Kidney capillary endothelial cell (primary cell): ENCODE measurements around the gene BICRAL.
"Not testable (repeated sequence)": the region's sequence is repeated elsewhere in the genome, so short reads cannot be mapped to it uniquely, and the experiment has no call there.

Experiments
- DNase-seq: peaks from one replicate; pipeline ENCODE4 v3.0.0-alpha.2; 2018; ENCODE audit warnings: low spot score

BICRAL gene

GRCh38 chr6:42795651-42796050 lies 13.8 kb downstream of the BICRAL start:
- DNase-seq, result no peak

- DNase-seq, result no peak
Observed at GRCh38 chr6:42796171-42796570, 14.3 kb downstream of the BICRAL start.

- DNase-seq, result not testable (repeated sequence)
Observed at GRCh38 chr6:42797696-42798095, 15.8 kb downstream of the BICRAL start.

DNA sequence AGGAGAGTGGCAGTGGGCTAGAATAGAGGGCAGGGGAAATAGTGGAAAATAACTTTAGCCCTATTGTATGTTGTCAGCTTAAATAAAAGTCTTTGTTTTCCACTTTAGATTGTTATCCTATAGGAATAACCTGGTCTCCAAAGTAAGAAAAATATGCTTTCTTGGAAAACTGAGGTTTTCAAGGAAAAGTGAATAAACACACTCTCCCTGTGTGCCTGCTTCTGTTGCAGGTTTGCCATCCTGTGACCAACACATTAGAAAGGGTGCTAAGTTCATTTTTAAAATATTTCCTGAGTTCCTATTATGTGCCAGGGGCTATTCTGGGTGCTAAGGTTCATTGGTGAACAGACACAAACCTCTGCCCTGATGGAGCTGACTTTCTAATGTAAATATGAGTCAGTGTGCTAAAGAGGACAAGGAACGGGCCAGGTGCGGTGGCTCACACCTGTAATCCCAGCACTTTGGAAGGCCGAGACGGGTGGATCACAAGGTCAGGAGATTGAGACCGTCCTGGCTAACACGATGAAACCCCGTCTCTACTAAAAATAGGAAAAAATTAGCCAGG lies 23.5 kb downstream of the BICRAL start:
- DNase-seq, result no peak

GRCh38 chr6:42806359-42806758 lies 24.5 kb downstream of the BICRAL start:
- not testable (repeated sequence) for DNase-seq

DNA sequence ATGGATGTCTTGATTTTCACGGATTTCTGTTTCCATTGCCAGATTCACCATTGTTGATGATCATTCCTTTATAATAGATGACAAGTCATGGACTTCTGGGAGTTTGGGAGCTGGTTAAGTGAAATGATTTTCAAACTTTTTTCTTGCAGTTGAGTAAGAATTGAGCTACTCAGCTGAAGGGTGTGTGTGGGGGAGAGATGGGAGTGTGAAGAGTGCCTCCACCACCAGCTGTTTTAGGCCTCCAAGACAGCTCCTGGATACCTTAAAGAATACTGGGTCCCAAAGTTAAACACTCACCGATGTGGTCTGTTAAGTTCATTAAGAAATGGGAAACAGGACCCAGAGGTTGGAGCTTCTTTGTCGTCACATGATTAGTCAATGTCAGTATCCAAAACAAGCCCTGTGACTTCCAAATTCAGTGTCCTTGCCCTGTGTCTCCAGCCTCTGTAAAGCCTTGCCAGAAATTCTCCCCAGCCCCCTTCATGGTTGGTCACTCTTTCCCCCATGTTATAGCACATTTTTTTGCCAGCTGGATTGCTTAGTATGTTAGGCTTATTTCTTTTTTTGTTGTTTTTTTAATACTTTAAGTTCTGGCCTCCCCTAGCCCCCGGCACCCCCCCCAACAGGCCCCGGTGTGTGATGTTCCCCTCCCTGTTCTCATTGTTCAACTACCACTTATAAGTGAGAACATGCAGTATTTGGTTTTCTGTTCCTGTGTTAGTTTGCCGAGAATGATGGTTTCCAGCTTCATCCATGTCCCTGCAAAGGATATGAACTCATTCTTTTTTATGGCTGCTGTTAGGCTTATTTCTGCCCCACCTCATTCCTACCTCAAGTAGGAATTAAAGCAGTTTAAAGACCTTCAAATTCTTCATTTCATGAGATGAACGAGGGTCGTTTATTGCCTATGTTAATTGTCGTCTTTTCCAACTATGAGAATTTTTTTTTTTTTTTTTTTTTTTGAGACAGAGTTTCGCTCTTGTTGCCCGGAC lies 26.9 kb downstream of the BICRAL start:
- no peak for DNase-seq

DNA sequence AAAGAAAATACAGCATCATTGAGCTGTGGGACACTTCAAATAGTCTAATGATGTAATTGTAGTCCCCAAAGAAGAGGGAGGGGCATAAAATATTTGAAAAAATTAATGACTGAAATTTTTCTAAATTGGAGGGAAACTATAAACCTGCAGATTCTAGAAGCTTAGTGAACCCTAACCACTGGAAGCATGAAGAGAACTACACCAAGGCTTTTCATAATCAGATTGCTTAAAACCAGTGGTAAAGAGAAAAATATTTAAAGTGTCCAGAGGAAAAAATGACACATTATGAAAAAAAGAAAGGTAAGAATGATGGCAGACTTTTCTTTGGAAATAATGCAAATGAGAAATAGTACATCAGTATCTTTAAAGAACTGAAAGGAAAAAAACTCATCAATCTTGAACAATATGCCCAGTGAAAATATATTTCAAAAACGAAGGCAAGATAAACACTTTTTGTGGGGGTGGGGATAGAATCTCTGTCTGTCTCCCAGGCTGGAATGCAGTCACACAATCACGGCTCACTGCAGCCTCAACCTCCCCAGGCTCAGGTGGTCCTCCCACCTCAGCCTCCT lies 31.3 kb downstream of the BICRAL start:
- no peak for DNase-seq

GRCh38 chr6:42813906-42814444 lies 32.1 kb downstream of the BICRAL start:
- DNase-seq, result no peak

DNA sequence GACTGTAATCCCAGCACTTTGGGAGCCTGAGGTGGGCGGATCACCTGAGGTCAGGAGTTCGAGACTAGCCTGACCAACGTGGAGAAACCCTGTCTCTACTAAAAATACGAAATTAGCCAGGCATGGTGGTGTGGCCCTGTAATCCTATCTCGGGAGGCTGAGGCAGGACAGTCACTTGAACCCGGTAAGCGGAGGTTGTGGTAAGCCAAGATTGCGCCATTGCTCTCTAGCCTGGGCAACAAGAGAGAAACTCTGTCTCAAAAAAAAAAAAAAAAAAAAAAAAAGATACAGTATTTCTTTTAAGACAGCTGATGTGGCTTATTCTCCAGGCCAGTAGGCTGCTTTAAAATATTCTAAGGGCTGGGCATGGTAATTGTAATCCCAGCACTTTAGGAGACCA lies 33.9 kb downstream of the BICRAL start:
- not testable (repeated sequence) for DNase-seq

DNA sequence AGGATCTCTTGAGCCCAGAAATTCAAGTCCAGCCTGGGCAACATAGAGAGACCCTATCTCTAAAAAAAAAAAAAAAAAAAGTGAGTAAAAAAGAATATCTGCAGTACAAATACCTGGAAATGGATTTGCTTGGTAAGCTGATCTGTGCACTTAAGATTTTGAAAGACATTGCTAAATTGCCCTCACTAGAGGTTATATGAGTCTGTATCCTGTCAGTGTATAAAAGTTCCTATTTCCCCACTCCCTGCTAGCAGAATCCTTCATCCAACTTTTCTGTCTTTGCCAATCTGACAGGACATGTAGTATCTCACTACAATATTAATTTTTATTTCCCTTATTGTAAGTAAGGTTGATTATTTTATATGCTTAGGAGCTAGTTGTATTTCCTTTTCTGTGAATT lies 36.1 kb downstream of the BICRAL start:
- no peak for DNase-seq

GRCh38 chr6:42818416-42818815 lies 36.6 kb downstream of the BICRAL start:
- no peak for DNase-seq

DNA sequence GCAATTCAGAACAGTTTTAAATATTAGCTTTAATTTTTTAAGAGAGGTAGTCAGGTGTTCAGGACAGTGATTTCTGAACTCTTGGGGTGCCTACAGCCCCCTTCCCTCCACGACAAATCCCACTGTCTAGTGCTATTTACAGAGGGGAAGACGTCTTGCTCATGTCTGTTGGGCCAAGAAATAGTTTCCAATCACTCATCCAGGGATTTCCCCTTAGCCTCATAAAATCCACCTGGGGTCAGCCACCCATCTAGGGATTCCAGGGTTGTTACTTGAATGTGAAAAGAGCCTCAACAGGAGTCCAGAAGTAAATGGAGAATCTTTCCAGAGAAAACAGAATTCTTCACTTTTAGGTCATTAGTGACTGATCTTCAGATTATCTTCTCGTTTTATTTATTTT lies 37.0 kb downstream of the BICRAL start:
- DNase-seq, result no peak

DNA sequence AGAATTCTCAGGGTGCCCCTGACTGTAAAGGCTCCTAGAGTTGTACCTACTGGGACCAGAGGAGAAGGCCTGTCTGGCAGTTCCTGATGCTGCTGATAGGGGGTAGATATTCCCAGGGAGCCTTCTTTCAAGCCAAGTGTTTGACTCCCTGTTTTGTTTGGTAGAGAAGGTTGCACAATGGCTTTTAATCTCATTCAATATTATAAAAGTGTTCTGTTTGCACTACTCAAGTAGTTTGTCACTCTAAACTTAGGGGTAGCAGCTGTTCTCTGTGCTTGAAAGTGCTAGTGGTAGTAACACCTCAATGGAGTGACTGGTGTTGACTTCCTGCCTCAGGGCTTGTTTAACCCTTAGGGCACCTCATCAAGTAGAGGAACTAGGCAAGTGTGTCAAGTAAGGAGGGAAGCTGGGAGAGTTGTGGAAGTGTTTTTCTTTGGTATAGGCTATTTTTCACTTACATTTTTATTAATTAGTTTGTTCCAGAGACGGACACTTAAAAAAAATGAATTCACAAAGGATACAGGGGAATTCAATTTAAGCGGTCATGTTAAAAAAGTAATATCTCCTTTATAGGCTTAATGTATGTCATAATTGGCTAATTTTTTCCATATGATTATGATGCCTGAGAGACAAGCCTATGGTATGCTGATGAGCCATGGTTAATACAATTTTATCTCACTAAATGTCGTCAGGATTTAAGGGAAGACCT lies 38.1 kb downstream of the BICRAL start:
- no peak for DNase-seq

- DNase-seq, result no peak
Observed at GRCh38 chr6:42820512-42821340, 38.9 kb downstream of the BICRAL start.

DNA sequence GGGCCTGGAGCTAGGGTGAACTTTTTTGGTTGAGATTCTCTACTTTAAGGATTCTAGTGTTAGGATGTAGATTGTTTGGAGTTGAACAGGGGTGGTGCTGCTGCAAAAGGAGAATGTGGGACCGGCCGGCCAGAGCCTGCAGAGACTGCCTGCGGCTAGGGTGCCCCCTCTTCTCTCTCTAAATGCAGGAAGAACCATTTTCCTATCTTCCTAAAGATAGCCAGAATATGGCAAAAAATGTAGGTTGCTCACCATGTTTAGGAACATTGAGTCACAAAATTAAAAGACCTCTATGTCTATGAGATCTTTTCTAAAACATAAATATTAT lies 39.5 kb downstream of the BICRAL start:
- no peak for DNase-seq

DNA sequence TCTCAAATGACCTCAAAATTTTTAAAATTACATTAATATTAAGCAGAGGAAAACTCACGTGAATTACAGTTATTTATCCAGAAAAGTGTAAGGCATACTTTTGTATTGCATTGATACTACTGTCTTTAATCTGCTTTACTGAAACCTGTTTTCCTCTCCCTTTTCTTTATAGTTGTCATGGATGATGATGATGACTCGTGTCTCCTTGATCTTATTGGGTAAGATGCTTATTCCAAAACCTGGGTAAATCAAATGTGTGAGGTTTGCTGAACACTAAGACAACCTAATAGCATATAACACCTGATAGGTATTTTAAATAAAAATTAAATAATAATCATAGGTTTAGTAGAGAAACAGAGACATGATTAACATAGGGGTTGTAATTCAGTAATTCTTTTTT lies 40.0 kb downstream of the BICRAL start:
- no peak for DNase-seq

DNA sequence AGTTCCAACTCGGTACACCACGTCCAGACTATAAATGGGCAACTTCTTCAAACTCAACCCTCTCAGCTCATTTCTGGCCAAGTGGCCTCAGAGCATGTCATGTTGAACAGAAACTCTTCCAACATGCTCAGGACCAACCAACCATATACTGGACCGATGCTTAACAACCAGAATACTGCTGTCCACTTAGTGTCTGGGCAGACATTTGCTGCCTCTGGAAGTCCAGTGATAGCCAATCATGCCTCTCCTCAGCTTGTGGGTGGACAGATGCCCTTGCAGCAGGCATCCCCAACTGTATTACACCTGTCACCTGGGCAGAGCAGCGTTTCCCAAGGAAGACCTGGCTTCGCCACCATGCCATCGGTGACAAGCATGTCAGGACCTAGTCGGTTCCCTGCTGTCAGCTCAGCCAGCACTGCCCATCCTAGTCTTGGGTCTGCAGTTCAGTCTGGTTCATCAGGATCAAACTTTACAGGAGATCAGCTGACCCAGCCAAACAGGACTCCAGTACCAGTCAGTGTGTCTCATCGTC lies 47.8 kb downstream of the BICRAL start:
- DNase-seq, result no peak

DNA sequence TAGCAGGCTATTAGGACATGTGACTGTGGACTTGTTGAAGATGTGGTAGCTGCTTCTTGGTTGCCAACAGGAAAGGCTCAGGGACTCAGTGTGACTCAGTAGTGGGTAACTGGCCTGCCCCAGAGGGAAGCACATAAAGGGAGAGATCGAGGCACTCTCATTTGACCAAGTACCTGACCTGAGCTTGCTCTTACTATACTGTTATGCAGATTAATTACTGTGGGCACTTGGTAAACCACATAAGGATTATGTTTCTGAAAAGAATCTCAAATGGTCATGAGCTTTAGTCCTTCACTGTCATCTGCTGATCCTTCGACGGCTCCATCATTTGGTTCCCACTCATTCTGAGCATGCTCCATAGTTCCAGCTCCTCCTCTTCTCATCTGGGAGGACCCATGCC lies 49.4 kb downstream of the BICRAL start:
- no peak for DNase-seq

DNA sequence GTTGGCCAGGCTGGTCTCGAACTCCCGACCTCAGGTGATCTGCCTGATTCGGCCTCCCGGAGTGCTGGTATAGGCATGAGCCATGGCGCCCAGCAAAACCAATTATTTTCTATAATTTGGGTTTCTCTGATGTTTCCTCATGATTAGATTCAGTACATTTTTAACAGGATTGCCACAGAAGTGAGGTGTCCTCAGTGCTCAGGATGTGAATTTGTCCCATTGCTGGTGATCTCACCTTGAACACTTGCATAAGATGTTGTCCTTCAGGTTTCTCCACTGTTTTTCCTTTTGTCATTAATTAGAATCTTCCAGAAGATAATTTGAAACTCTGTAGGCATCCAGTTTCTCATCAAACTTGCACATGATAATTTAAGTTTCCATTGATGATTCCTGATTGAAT lies 52.2 kb downstream of the BICRAL start:
- DNase-seq, result no peak

DNA sequence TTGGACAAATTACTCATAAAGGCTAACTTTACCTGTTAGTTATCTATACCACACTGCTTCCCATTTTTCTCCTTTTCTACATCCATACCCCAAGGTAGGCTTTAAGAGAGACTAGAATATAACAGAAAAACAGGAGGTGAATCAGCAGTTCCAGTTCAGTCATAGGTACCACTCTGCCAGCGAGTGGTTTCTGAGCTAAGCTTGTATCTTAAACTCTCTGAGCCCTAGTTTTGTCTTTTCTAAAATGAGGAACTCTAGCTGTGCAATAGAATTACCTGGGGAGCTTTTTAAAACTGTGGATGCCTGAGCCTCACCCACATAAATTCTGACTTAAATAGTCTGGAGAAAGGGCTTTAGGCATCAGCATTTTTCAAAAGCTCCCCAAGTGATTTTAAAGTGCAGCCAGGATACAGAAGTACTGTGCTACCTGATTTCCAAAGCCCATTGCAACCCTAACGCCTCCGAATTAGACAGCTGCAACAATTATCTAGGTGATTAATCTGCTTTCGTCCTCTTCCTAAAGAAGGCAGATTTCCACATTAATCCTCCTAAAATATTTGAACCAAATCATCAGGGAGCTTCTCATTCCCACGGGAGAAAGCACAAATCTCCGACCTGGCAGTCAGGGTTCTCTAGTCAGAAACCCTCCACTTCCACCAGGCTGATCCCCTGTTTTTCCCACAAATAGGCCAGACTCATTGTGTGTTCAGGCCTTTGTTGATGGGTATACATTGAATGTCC lies 60.2 kb downstream of the BICRAL start:
- DNase-seq, result no peak

GRCh38 chr6:42845327-42845694 lies 63.5 kb downstream of the BICRAL start:
- DNase-seq, result no peak
